Measurements from ENCODE around the gene ADAMTS17.

The ADAMTS17 gene

DNA sequence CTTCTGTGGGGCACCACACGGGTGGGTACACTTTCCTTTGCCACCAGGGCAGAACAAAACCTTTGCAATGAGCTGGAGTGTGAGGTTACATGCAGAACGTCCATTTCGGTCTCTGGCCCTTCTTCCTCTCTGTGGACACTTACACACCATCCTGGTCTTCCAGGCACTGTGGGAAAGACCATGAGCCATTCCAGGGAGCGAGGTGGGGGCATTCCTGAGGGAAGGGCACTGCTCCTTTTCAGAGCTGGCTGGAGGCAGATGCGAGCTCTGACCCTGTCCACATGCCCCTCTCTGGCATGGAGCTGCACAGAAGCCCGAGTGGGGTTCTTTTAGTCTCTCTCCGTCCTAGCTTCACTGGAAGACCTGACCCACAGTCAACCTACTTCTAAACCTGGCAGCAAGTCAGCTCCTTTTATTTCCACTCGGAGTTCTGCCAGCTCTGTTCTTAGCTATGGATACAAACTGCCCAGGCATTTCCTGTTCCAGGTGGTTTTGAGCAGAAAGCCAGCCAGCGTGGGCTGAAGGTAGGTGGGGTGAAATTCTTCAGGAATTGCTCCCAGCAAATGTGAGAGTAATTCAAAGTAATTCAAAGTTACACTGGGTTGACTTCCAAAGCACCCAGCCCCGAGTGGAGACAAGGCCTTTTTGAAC, 281.4 kb downstream of the ADAMTS17 start:
- TF ChIP-seq, protein P1, sequence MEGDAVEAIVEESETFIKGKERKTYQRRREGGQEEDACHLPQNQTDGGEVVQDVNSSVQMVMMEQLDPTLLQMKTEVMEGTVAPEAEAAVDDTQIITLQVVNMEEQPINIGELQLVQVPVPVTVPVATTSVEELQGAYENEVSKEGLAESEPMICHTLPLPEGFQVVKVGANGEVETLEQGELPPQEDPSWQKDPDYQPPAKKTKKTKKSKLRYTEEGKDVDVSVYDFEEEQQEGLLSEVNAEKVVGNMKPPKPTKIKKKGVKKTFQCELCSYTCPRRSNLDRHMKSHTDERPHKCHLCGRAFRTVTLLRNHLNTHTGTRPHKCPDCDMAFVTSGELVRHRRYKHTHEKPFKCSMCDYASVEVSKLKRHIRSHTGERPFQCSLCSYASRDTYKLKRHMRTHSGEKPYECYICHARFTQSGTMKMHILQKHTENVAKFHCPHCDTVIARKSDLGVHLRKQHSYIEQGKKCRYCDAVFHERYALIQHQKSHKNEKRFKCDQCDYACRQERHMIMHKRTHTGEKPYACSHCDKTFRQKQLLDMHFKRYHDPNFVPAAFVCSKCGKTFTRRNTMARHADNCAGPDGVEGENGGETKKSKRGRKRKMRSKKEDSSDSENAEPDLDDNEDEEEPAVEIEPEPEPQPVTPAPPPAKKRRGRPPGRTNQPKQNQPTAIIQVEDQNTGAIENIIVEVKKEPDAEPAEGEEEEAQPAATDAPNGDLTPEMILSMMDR (IDR thresholded peaks at IDR 0.05; ENCODE audit: low read depth, low read length): no peak

DNA sequence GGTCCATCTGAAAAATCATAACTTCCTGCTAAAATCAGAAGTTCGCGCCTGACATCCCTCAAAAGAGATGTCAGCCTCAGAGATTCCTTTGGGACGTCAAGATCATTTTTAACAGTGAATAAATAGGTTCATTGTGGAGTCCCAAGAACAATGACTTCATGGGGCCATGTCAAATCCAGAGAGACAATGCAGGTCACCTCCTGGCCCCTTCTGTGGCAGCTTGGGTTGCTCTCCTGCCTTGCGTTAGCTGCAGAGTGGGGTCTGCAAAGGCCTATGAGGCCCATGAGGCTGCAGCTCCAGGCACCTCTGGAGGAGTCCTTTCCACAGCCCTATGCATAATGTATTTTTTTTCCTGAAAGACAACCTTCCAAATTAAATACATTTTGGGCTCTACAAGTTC, 282.3 kb downstream of the ADAMTS17 start:
- H3K4me3 ChIP-seq (ENCODE audit: low read depth, low read length): no peak overlapping the region
- TF ChIP-seq, protein P1 (IDR thresholded peaks at IDR 0.05; ENCODE audit: low read depth, low read length): no peak

More for the DNA sequence above, 281.4 kb downstream of the ADAMTS17 start:
- H3K4me3 ChIP-seq (ENCODE audit: low read depth, low read length): no peak overlapping the region

DNA sequence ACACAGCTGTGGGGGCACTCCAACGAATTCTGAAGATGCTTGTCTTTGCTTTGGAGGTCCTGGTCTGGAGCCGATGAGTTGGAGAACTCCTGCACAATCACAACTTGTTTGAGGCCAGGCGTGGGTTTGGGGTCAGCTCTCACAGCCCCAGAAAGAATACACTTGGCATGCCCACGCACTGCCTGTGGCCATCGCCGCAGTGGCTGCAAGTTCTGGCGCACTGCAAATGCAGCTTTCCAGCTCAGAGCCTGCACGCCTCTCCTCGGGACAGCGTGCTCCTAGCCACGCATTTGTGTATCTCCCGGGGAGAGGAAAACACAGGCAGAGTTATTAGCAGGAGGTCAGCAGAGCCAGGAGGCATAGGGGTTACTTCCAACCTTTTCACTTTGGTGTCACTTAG, 282.7 kb downstream of the ADAMTS17 start:
- H3K4me3 ChIP-seq (ENCODE audit: low read depth, low read length): no peak overlapping the region
- TF ChIP-seq, protein P1 (IDR thresholded peaks at IDR 0.05; ENCODE audit: low read depth, low read length): no peak

DNA sequence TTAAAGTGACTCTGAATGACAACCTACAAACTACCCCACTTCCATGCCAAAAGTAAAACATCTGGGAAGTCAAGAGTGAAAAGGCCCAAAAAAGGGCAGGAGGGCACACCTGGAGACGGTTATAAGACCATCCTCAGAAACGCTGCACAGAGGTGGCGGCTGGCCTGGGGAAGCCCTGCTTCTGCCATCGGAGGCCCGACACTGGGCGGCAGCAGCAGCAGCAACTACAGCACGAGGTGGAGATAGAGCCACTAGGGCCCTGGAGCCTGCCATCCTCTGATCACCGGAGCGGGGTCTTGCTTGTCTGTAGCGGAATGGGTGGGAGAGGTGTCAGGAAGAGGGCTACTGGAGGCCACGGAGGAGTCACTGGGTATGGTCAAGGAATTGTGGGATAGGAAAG, 283.3 kb downstream of the ADAMTS17 start:
- TF ChIP-seq, protein P1 (IDR thresholded peaks at IDR 0.05; ENCODE audit: low read depth, low read length): no peak
- no peak overlapping the region for H3K4me3 ChIP-seq (ENCODE audit: low read depth, low read length)

DNA sequence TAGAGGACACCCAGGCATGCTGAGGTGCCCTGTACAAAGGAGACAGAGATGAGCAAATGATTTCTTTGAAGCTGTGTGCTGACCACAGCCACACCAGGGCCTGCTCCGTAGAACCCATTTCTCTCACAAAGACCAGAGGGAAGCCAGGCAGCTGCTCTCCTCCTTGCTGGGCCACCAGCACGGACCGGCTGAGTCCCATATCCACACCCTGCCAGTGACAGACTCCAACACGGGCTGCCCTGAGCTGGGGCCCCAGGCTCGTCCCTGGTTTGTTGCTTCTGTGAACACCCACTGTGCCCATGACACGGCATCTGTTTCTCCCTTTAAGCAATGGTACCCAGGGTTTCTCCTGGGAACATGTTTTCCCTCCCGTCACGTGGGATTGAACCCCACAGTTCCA, 284.5 kb downstream of the ADAMTS17 start:
- TF ChIP-seq, protein P1 (IDR thresholded peaks at IDR 0.05; ENCODE audit: low read depth, low read length): no peak
- H3K4me3 ChIP-seq (ENCODE audit: low read depth, low read length): no peak overlapping the region

DNA sequence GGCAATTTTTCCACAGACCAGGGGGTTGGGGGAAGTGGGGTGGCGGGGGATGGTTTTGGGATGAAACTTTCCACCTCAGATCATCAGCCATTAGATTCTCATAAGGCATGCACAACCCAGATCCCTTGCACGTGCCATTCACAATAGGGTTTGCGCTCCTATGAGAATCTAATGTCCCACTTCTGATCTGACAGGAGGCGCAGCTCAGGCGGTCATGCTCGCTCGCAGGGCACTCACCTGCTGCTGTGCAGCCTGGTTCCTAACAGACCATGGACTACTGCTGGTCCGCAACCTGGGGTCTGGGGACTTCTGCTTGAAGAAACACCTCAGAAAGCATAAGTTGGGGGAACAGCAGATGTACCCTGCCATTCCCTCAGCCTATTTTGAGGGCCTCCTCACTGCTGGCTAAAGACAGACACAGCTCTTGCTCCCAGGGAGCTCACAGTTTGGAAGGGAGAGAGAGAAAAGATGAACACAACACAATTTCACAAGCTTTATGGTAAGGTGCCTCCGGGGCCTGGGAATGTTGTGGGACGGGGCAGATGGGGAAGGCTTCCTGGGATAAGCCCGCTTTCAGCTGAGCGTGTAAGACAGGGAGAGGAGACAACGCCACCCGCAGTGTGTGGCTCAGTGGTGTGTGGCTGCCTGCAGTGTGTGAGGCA, 285.2 kb downstream of the ADAMTS17 start:
- TF ChIP-seq, protein P1 (IDR thresholded peaks at IDR 0.05; ENCODE audit: low read depth, low read length): no peak
- no peak overlapping the region for H3K4me3 ChIP-seq (ENCODE audit: low read depth, low read length)

DNA sequence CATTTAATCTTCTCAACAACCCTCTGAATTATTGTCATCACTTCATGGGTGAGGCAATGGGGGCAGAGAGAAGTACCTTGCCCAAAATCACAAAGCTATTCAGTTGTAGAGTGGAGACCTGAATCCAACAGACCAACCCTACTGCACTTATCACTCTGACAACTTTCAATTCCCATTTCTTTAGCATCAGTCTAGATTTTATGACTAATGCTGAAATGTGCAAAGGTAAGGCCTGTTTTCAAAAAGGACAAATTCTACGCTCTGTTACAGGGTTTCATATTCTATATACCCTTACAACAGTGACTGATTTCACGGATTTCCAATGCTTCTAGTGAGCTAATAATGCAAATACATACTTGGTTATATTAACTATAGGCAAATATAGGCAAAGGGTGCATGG, 286.0 kb downstream of the ADAMTS17 start:
- TF ChIP-seq, protein P1 (IDR thresholded peaks at IDR 0.05; ENCODE audit: low read depth, low read length): no peak
- no peak overlapping the region for H3K4me3 ChIP-seq (ENCODE audit: low read depth, low read length)
